Left lung (tissue), 10 donors: Measurements from ENCODE around the gene MEP1B. TPM values are rescaled to one million over a fixed set of nuclear protein-coding genes. Genes with fewer than 3 reads are reported as not detected.

Source experiments
- ATAC-seq: fragments of 200-7000 bp; cut with Tn5 transposase; one replicate; pipeline ENCODE4 v1.9.1; 2020; ENCODE audit warnings: moderate library complexity
- DNase-seq, 4 donors: peaks; one replicate each; pipeline ENCODE4 v3.0.0-alpha.2; 2013 to 2020
- H3K27ac ChIP-seq, 2 donors: fragments of 200-600 bp; sonication (generic) in 1 of 2; one replicate each; pipeline versions ENCODE4 v1.5.0 to v1.8.0; 2020 to 2021
- H3K27me3 ChIP-seq, 2 donors: fragments of 200-600 bp; sonication (generic) in 1 of 2; one replicate each; pipeline versions ENCODE4 v1.5.0 to v1.8.0; 2020 to 2021
- H3K36me3 ChIP-seq, 2 donors: fragments of 200-600 bp; sonication (generic) in 1 of 2; one replicate each; pipeline versions ENCODE4 v1.5.0 to v1.8.0; 2020 to 2021
- H3K4me1 ChIP-seq, 2 donors: fragments of 200-600 bp; one replicate each; pipeline ENCODE4 v1.8.0; 2021
- H3K4me3 ChIP-seq, 2 donors: fragments of 200-600 bp; sonication (generic) in 1 of 2; one replicate each; pipeline versions ENCODE4 v1.5.0 to v1.8.0; 2020 to 2021; ENCODE audit warnings: mild to moderate bottlenecking in 1 of 2
- H3K9me3 ChIP-seq, 2 donors: fragments of 200-600 bp; sonication (generic) in 1 of 2; one replicate each; pipeline versions ENCODE4 v1.5.0 to v1.8.0; 2020 to 2021
- intact Hi-C, 2 donors: fragments of 100-400 bp; cut with DNase I; formaldehyde crosslinking; loops; one replicate each; pipeline versions ENCODE4 v1.11.2 to v1.14.2; 2022
- polyA plus RNA-seq, 6 donors: library from polyadenylated mRNA; unstranded; fragments of 120-200 nt; gene quantifications; one replicate each; pipeline ENCODE4 v1.2.1, GENCODE V29; 2013; ENCODE audit not compliant: insufficient read length in 6 of 6
- total RNA-seq, 2 donors: library from RNA; stranded (reverse); fragmentation: NEBNext Ultra II Directional; extraction: Animal tissue kit (Norgen Biotek cat#: 25700); gene quantifications; one replicate each; pipeline ENCODE4 v1.2.1, GENCODE V29; 2021
- TF ChIP-seq, protein P1 (sequence below), 2 donors: fragments of 200-600 bp; sonication (generic) in 1 of 2; IDR thresholded peaks; one replicate each; pipeline versions ENCODE4 v1.5.0 to v1.8.0; 2021; ENCODE audit warnings: antibody characterized with exemption in 2 of 2
- donor health status: DM: no; HTN: yes; CAD: no.
- donor health status: DM: no; HTN: no; CAD: no.

The MEP1B gene
- total and polyA plus RNA-seq, 8 donors = 0.07 to 0.47 (median 0.15) TPM; not detected in 2

- Histone ChIP-seq H3K9me3 (no peaks in the 10 kb centered on the region), H3K27ac (no peak overlapping the region), H3K27me3 (no peaks in the 10 kb centered on the region), H3K36me3 (no peaks in the 10 kb centered on the region), H3K4me3 (no peak overlapping the region), H3K4me1 (no peaks in the 10 kb centered on the region)
- DNase-seq (peak in 1 of 4 donors; percentile 66), ATAC-seq (no peak)
- TF ChIP-seq, protein P1, sequence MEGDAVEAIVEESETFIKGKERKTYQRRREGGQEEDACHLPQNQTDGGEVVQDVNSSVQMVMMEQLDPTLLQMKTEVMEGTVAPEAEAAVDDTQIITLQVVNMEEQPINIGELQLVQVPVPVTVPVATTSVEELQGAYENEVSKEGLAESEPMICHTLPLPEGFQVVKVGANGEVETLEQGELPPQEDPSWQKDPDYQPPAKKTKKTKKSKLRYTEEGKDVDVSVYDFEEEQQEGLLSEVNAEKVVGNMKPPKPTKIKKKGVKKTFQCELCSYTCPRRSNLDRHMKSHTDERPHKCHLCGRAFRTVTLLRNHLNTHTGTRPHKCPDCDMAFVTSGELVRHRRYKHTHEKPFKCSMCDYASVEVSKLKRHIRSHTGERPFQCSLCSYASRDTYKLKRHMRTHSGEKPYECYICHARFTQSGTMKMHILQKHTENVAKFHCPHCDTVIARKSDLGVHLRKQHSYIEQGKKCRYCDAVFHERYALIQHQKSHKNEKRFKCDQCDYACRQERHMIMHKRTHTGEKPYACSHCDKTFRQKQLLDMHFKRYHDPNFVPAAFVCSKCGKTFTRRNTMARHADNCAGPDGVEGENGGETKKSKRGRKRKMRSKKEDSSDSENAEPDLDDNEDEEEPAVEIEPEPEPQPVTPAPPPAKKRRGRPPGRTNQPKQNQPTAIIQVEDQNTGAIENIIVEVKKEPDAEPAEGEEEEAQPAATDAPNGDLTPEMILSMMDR (IDR thresholded peaks at IDR 0.05) = no peak
- intact Hi-C loops = no loop called here
Measured at GRCh38 chr18:32195881-32196815, 6.3 kb downstream of the MEP1B start.

DNA sequence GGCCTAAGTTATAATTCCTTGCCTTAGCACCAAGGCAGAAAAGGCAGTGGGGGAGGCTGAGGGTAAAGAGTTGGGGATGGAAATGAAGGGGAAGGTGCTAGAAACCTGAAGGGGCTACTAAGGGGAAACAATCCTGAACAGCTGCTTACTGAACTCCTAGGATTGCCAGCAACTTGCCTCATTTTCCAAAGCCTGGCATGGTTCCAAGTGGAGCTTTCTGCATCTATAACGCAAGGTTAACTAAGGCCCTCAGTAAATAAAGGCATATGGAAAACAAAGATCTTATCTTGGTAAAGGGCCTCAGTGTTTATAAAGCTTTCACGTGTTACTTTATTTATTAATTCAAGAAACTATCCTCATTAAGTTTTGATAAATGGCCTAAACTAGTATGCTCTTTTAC is 10.9 kb downstream of the MEP1B start:
- DNase-seq = peak in 2 of 4 donors; percentile 14 to 19
- no peak overlapping the region for H3K4me3 ChIP-seq
- TF ChIP-seq, protein P1 (IDR thresholded peaks at IDR 0.05) = no peak
- ATAC-seq = no peak
- no peaks in the 10 kb centered on the region for H3K27me3 ChIP-seq
- H3K36me3 ChIP-seq = no peaks in the 10 kb centered on the region
- H3K9me3 ChIP-seq = no peaks in the 10 kb centered on the region
- H3K27ac ChIP-seq = no peak overlapping the region
- no peaks in the 10 kb centered on the region for H3K4me1 ChIP-seq
- intact Hi-C loops = no loop called here

- H3K4me1 ChIP-seq = no peaks in the 10 kb centered on the region
- H3K9me3 ChIP-seq = no peaks in the 10 kb centered on the region
- no peak overlapping the region for H3K4me3 ChIP-seq
- no peak for ATAC-seq
- TF ChIP-seq, protein P1 (IDR thresholded peaks at IDR 0.05) = no peak
- intact Hi-C loops = no loop called here
- H3K27ac ChIP-seq = no peak overlapping the region
- H3K27me3 ChIP-seq = no peaks in the 10 kb centered on the region
- no peak for DNase-seq
- H3K36me3 ChIP-seq = no peaks in the 10 kb centered on the region
Measured at GRCh38 chr18:32201948-32202672, 12.3 kb downstream of the MEP1B start.

DNA sequence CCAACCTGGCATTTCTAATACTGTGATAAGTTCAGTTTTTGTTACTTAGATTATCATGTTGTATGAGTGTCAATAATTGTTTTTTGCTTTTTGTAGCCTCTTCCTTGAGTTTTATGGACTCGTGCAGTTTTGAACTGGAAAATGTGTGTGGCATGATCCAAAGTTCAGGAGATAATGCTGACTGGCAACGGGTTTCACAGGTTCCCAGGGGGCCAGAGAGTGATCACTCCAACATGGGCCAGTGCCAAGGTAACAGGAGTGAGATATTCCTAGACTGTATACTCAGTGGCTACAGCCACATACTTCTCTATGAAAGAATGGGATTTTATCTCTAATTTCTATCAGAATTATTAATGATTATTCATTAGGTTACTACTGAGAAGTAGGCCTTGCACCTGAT is 18.2 kb downstream of the MEP1B start:
- H3K4me3 ChIP-seq = no peak overlapping the region
- no peak overlapping the region for H3K27ac ChIP-seq
- TF ChIP-seq, protein P1 (IDR thresholded peaks at IDR 0.05) = no peak
- no peak for ATAC-seq
- H3K36me3 ChIP-seq = no peaks in the 10 kb centered on the region
- intact Hi-C loops = no loop called here
- no peaks in the 10 kb centered on the region for H3K27me3 ChIP-seq
- DNase-seq = no peak
- H3K9me3 ChIP-seq = no peaks in the 10 kb centered on the region
- no peaks in the 10 kb centered on the region for H3K4me1 ChIP-seq

DNA sequence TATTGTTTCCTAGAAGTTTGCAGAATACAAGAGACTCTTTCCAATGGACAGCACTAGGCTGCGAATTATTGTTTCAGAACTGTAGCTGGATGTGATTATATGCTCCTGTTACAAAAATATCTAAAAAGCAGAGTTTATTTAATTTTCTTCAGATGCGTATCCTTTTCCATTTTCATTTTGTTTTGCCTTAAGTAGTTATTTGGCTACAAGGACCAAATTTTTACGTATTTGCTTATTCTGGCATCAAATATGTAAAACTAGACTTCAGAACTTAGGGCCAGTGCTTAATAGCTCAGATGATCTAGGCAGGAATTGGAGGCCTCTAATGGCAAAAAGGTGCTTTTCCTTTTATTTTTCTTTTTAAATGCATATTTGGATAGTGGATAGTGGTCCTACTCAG is 18.7 kb downstream of the MEP1B start:
- intact Hi-C loops = no loop called here
- no peak for ATAC-seq
- no peak overlapping the region for H3K27ac ChIP-seq

More for the DNA sequence above, 18.7 kb downstream of the MEP1B start:
- H3K9me3 ChIP-seq = no peaks in the 10 kb centered on the region
- no peaks in the 10 kb centered on the region for H3K36me3 ChIP-seq
- DNase-seq = no peak
- no peak overlapping the region for H3K4me3 ChIP-seq
- H3K4me1 ChIP-seq = no peaks in the 10 kb centered on the region
- no peaks in the 10 kb centered on the region for H3K27me3 ChIP-seq
- TF ChIP-seq, protein P1 (IDR thresholded peaks at IDR 0.05) = no peak
